Gastrocnemius medialis (tissue), 4 donors: Measurements from ENCODE around the gene KPNA6. TPM values are rescaled to one million over a fixed set of nuclear protein-coding genes. Genes with fewer than 3 reads are reported as not detected.
A peak's percentile ranks its signal among the peaks of the same experiment; 100 is the strongest.
"Not testable (repeated sequence)": the region's sequence is repeated elsewhere in the genome, so short reads cannot be mapped to it uniquely, and the experiment has no call there.

Source experiments
- ATAC-seq, 2 donors: fragments of 150-250 bp; one replicate each; pipeline ENCODE4 v1.9.1; 2016
- DNase-seq, 2 donors: peaks; one replicate each; pipeline ENCODE4 v3.0.0-alpha.2; 2019
- H3K27ac ChIP-seq, 4 donors: fragments of 200-600 bp; sonication (generic); 1 replicate in 1 of 4; 2 replicates in 3 of 4; pipeline ENCODE4 v1.5.1; 2016 to 2018; ENCODE audit warnings: mild to moderate bottlenecking in 2 of 4, moderate library complexity in 1 of 4
- H3K27me3 ChIP-seq, 3 donors: fragments of 200-600 bp; sonication (generic) in 2 of 3; 1 replicate in 1 of 3; 2 replicates in 2 of 3; pipeline versions ENCODE4 v1.5.1 to v1.6.0; 2016 to 2019; ENCODE audit warnings: mild to moderate bottlenecking in 1 of 3, moderate library complexity in 1 of 3
- H3K36me3 ChIP-seq, 2 donors: fragments of 200-600 bp; sonication (generic) in 1 of 2; one replicate each; pipeline ENCODE4 v1.5.1; 2017 to 2018
- H3K4me1 ChIP-seq, 2 donors: fragments of 200-600 bp; sonication (generic) in 1 of 2; one replicate each; pipeline ENCODE4 v1.5.1; 2016 to 2017; ENCODE audit warnings: mild to moderate bottlenecking in 2 of 2
- H3K4me3 ChIP-seq, 4 donors: fragments of 200-600 bp; sonication (generic) in 3 of 4; 1 replicate in 1 of 4; 2 replicates in 3 of 4; pipeline ENCODE4 v1.5.1; 2016 to 2019; ENCODE audit warnings: mild to moderate bottlenecking in 2 of 4
- H3K9me3 ChIP-seq, 3 donors: fragments of 200-600 bp; sonication (generic) in 2 of 3; 1 replicate in 1 of 3; 2 replicates in 2 of 3; pipeline ENCODE4 v1.5.1; 2016 to 2019
- POLR2A ChIP-seq, 2 donors: fragments of 450-650 bp; IDR thresholded peaks; one replicate each; pipeline ENCODE4 v1.6.1; 2017; ENCODE audit warnings: antibody characterized with exemption in 2 of 2, mild to moderate bottlenecking in 2 of 2, moderate library complexity in 2 of 2
- in situ Hi-C, 4 donors: fragments of 200-750 bp; cut with MboI; loops; one replicate each; pipeline versions ENCODE4 v1.15.0 to v1.8.0; 2017; ENCODE audit warnings: low sequenced_read_pairs in 4 of 4
- intact Hi-C: fragments of 100-400 bp; cut with DNase I; formaldehyde crosslinking; loops from one replicate; pipeline ENCODE4 v1.15.1; 2023; ENCODE audit warnings: low total_unique reads
- total RNA-seq, 4 donors: library from RNA; depleted of rRNA; stranded (reverse); fragments of >200 nt; gene quantifications; one replicate each; pipeline versions ENCODE4 v1.1.0 to v1.2.3, GENCODE V29; 2016
- TF ChIP-seq, protein P1 (sequence below), 5 experiments: fragments of 450-650 bp in 3 of 5; fragments of 200-600 bp in 2 of 5; sonication (generic) in 2 of 5; IDR thresholded peaks in 4 of 5; conservative IDR thresholded peaks in 1 of 5; 1 replicate in 4 of 5; 2 replicates in 1 of 5; pipeline ENCODE4 v1.5.1; 2016 to 2019; ENCODE audit warnings: antibody characterized with exemption in 5 of 5, mild to moderate bottlenecking in 3 of 5, moderate library complexity in 3 of 5

The KPNA6 gene
- total RNA-seq, 4 donors from 2014 or later: 67.3 to 80.7 (median 74.4) TPM

DNA sequence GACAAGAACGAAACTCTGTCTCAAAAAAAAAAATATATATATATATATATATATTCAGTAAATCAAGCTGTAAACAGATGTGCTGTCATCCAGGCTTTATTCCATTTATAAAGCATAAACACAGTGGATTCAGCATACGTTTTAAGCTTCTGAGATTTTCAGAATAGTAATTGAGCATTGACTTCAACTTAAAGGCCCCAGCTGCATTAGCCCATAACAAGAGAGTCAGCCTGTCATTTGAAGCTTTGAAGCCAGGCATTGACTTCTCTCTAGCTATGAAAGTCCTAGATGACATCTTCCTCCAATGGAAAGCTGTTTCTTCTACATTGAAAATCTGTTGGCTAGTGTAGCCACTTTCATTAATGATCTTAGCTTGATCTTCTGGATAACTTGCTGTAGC is 6.6 kb downstream of the KPNA6 start:
- DNase-seq (no peak), ATAC-seq (no peak)
- Histone ChIP-seq H3K27ac (peak overlapping the region in 1 of 4 donors; percentile 76), H3K4me3 (no peak overlapping the region), H3K9me3 (no peaks in the 10 kb centered on the region), H3K36me3 (no peaks in the 10 kb centered on the region), H3K27me3 (no peaks in the 10 kb centered on the region), H3K4me1 (peaks cover 44 to 48% of the 10 kb centered on the region in 2 donors)
- in situ Hi-C loops (no loop called here), intact Hi-C loops (no loop called here)
- TF ChIP-seq, protein P1, sequence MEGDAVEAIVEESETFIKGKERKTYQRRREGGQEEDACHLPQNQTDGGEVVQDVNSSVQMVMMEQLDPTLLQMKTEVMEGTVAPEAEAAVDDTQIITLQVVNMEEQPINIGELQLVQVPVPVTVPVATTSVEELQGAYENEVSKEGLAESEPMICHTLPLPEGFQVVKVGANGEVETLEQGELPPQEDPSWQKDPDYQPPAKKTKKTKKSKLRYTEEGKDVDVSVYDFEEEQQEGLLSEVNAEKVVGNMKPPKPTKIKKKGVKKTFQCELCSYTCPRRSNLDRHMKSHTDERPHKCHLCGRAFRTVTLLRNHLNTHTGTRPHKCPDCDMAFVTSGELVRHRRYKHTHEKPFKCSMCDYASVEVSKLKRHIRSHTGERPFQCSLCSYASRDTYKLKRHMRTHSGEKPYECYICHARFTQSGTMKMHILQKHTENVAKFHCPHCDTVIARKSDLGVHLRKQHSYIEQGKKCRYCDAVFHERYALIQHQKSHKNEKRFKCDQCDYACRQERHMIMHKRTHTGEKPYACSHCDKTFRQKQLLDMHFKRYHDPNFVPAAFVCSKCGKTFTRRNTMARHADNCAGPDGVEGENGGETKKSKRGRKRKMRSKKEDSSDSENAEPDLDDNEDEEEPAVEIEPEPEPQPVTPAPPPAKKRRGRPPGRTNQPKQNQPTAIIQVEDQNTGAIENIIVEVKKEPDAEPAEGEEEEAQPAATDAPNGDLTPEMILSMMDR (IDR thresholded peaks at IDR 0.05 in 4 of 5, conservative IDR thresholded peaks at IDR 0.05 in 1 of 5): no peak
- no peak for TF ChIP-seq POLR2A (IDR thresholded peaks at IDR 0.05)

DNA sequence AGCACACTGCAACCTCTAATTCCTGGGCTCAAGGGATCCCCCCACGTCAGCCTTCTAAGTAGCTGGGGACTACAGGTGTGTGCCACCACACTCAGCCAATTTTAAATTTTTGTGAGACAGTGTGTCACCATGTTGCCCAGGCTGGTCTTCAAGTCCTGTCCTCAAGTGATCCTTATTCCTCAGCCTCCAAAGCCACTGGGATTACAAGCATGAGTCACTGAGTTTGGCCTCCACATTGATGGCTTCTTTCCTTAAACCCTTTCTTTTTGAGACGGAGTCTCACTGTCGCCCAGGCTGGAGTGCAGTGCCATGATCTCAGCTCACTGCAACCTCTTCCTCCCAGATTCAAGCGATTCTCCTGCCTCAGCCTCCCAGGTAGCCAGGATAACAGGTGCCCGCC is 7.6 kb downstream of the KPNA6 start:
- intact Hi-C loops (no loop called here), in situ Hi-C loops (no loop called here)
- no peak overlapping the region for H3K4me3 ChIP-seq

GRCh38 chr1:32116531-32116930 is 8.7 kb downstream of the KPNA6 start:
- Histone ChIP-seq H3K27me3 (no peaks in the 10 kb centered on the region), H3K27ac (peak overlapping the region in 3 of 4 donors; percentile 10 to 76 (median 46)), H3K4me3 (no peak overlapping the region), H3K4me1 (peaks cover 37 to 38% of the 10 kb centered on the region in 2 donors), H3K36me3 (no peaks in the 10 kb centered on the region), H3K9me3 (no peaks in the 10 kb centered on the region)
- in situ Hi-C loops (no loop called here), intact Hi-C loops (no loop called here)
- no peak for DNase-seq
- TF ChIP-seq POLR2A (IDR thresholded peaks at IDR 0.05): no peak
- TF ChIP-seq, protein P1 (IDR thresholded peaks at IDR 0.05 in 4 of 5, conservative IDR thresholded peaks at IDR 0.05 in 1 of 5): no peak
- ATAC-seq: no peak

More for the DNA sequence above, 7.6 kb downstream of the KPNA6 start:
- no peak for DNase-seq
- H3K27me3 ChIP-seq: no peaks in the 10 kb centered on the region
- H3K4me1 ChIP-seq: peaks cover 37 to 38% of the 10 kb centered on the region in 2 donors
- H3K9me3 ChIP-seq: no peaks in the 10 kb centered on the region
- TF ChIP-seq, protein P1 (IDR thresholded peaks at IDR 0.05 in 4 of 5, conservative IDR thresholded peaks at IDR 0.05 in 1 of 5): no peak
- TF ChIP-seq POLR2A (IDR thresholded peaks at IDR 0.05): no peak
- peak; percentile 34 to 46 for ATAC-seq
- H3K36me3 ChIP-seq: no peaks in the 10 kb centered on the region
- H3K27ac ChIP-seq: peak overlapping the region in 2 of 4 donors; percentile 46 to 76

- intact Hi-C loops: no loop called here
- no peak for DNase-seq
- in situ Hi-C loops: no loop called here
- Histone ChIP-seq H3K27me3 (no peaks in the 10 kb centered on the region), H3K4me3 (no peak overlapping the region), H3K36me3 (no peaks in the 10 kb centered on the region), H3K4me1 (peaks cover 30 to 31% of the 10 kb centered on the region in 2 donors), H3K9me3 (no peaks in the 10 kb centered on the region), H3K27ac (no peak overlapping the region)
- TF ChIP-seq POLR2A (IDR thresholded peaks at IDR 0.05): no peak
- TF ChIP-seq, protein P1 (IDR thresholded peaks at IDR 0.05 in 4 of 5, conservative IDR thresholded peaks at IDR 0.05 in 1 of 5): no peak
- no peak for ATAC-seq
These were observed 14.3 kb downstream of the KPNA6 start for GRCh38 chr1:32122151-32122550.

DNA sequence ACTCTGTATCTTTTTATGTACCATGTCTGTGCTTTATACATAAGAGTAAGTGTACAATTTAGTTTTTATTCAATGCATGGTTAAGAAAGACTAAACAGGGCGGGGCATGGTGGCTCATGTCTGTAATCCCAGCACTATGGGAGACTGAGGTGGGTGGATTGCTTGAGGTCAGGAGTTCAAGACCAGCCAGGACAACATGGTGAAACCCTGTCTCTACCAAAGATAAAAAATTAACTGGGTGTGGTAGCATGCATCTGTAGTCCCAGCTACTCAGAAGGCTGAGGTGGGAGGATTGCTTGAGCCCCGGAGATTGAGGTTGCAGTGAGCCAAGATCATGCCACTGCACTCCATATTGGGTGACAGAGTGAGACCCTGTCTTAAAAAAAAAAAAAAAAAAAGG is 15.5 kb downstream of the KPNA6 start:
- H3K36me3 ChIP-seq, H3K9me3 ChIP-seq, H3K4me3 ChIP-seq, H3K27ac ChIP-seq, H3K27me3 ChIP-seq, in situ Hi-C loops, DNase-seq, intact Hi-C loops, ATAC-seq: not testable (repeated sequence)
- peaks cover 40 to 41% of the 10 kb centered on the region in 2 donors for H3K4me1 ChIP-seq
